GM19455 (cell line): ENCODE data around the gene SLC30A3.

Experiments used
- ATAC-seq: cut with Tn5 transposase; IDR thresholded peaks from one replicate; pipeline ENCODE4 v1.9.1; 2021; ENCODE audit not compliant: unreplicated experiment

The SLC30A3 gene

DNA sequence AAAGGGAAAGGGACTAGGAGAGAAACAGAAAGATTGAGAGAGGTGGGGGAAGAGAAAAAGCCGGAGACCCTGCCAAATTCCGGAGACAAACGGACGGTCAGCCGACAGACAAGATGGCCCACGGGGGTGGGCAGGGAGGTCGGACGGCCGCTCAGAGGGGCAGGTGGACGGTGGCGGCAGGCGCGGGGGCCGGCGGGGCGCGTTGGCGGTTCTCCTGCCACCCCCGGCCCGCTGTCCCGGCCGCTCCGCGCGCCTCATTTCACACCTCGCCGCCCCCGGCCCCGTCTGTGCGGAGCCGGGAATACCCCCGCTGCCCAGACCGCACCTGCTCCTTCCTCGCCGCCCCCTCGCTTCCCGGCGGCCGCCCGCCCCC is 935 bp downstream of the SLC30A3 start:
- ATAC-seq, result no peak

DNA sequence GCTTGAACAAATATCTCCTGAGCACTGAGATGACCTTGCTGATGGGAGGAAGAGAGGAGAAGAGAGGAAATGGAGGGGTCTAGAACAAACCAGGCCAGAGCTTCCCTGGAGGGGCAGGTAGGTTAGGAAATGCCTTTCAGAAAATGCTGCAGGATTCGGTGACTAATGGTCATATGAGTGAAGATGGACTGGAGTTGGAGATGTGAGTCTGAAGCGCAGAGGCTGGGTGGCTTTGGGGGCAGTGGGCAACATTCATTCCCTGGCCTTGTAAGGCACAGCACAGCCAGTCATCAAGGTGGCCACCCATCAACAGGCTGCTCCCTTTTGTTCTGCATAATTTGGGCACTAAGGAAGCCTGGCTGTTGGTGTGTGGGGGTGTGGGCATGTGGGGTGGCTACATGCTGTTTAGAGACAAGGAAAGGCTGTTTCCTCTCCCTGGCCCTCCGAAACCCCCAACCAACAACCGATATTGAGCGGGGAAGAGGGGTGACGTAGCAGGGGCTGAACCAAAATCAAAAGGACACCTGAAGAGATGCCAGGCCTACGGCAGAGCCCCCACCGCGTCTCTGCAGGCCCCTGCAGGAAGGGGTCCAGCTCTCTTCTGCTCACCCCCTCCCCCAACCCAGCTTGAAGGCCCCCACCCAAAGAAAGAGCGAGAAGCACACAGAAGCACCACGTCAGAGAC is 1.5 kb downstream of the SLC30A3 start:
- ATAC-seq, result no peak

DNA sequence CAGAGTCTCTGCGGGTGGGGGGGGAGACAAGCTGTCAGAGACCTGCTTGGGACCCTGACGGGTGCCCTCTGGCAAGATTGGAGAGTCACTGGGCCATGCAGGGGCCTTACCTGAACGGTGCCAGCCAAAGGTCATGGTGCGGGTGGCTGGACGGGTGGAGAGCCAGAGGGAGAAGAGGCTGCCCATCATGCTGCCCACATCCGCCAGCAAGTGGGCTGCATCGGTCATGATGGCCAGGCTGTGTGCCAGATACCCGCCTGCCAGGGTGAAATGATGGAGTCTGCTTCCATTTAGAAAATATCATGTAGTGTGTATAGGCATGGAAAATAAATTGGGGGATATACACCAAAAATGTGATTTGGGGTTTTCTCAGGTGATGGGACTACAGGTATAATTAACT is 4.8 kb downstream of the SLC30A3 start:
- ATAC-seq, result no peak

DNA sequence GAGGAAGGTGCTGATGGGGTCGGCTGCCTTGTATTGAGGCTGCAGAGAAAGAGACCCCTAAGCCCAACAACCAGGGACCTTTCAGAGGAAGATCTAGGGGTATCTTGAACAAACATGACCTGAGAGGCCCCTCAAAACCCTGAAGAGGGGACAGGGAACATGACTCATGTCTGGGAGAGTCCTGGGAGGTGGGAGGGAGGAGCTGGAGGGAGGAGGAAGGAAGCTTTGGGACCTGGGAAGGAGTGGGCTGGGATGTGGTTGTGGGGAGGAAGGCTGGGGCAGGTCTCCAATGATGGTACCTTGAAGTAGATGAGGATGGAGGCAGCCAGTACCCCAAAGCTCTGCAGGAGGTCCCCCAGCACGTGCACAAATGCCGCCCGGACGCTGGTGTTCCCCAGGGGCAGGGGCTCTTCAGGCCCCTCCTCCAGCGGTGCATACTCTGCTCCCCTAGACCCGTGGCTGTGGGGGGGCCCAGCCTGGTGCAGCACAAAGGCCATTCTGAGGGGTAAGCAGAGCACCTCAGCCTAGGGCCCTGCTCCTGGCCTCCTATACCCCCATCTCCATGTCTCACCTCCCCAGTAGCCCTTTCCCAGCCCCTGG is 5.9 kb downstream of the SLC30A3 start:
- no peak for ATAC-seq

DNA sequence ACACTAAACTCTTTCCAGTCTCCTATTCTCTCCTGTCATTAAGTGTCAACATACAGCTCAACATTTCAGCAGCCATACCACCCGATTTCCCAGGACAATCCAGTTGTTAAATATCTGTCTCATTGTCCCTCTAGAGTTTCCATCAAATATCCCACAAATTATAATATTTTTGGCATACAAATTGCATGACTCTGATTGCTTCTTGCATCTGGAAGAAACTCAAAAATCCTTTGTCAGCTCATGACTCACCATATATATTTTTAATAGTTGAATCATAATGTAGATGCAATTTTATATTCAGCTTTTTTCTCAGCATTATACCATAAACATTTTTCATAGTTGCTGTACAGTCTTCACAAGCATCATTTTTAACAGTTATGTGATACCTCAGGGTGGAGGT is 7.2 kb downstream of the SLC30A3 start:
- ATAC-seq, result no peak

DNA sequence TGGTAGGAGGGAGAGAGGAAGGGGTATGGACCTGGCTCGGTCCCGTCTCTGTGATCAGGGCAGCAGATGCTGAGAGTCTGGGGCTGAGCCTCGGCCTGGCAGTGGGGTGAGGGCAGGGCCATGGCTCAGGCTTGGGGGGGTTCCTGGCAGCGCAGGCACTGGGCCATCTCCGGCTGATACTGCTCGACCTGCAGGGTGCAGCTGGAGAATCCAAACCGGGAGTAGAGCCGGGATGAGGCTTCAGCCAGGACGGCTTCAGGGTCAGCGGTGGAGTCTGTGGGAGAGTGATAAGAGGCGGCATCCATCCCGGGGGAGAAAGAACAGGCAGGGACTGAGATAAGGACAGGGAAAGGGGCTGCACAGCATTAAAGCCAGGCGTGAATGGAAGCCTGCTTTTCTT is 7.7 kb downstream of the SLC30A3 start:
- no peak for ATAC-seq

DNA sequence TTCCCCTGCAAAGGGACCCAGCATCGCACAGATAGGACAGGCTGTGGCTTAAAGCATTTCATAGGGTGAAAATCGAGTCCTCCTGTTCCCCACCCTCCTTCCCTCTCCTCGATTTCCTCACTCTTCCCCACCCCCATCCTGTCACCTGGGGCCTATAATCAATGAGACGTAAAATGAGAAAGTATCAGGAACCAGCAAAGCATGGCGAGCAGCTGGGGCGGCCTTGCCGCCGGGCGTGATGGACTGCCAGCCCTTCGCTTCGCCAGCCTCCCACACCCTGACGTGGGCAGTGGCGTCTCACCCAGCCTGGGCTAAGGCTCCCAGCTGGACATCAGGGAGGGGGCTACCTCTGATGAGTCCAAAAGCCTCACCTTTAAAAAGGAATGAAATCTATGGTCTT is 11.1 kb downstream of the SLC30A3 start:
- ATAC-seq, result no peak

DNA sequence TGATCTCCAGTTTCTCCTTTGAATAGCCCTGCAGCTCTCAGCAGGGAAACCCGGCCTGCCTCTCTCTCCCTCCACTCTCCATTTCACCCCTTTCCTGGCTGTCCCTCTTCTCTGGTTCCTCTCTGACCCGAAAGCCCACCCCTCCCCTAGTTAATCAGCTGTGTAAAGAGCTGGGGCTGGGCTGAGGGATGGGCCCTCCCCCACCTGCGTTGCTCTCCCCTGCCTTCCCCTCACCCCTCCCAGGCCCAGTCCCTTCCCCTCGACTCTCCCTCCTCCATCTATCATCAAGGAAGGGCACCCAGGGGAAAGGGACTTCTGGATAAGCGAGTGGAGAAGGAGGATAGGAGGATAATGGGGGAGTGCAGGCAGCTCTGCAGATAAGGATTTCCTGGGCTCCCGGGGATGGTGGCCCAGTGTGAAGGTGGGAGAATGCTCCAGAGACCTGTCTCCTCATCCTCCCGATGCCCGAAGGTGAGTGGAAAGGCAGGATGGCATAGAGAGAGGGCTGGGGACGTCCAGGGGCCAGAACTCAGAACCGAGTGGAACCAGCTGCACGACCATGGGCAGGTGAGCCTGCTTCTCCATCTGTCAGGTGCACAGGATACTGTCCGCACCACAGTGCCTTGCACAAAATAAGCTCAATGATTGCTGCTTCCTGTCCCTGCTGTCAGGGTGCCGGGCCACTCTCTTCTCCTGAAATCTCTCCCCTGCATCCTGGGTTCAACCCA is 12.0 kb downstream of the SLC30A3 start:
- no peak for ATAC-seq

DNA sequence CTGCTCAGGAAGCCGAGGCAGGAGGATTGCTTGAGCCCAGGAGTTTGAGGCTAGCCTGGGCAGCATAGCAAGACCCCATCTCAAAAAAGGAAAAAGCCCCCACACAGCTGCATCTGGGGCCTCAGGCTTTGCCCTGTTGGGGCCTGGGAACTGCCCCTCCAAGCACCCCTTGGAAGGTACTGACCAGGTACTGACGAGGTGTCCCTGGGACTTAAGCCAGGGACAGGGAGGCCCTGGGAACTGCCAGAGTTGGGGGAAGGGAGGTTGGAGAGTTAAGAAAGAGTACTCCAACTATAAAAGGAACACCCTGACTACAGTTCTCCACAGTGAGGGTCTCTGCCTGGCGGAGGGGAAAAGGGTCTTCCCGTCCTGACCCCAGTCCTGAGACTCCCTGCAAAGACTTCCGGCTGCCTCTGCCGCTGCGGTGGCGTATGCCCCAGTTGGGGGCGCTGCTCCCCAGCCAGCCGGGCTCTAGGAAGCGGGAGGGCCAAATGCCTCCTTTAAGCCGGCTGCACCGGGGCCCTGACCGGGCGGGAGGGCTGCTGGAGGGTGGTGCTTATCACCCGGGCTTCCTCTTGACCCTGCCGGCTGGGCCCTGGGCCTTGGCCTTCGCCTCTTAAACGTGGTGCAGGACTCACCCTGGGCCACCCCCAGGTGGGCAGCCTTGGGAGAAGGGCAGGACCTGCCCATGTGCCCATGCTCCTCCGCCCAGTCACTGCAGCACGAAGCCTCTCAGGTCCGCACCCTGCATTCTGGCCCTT is 12.8 kb downstream of the SLC30A3 start:
- ATAC-seq, result no peak

DNA sequence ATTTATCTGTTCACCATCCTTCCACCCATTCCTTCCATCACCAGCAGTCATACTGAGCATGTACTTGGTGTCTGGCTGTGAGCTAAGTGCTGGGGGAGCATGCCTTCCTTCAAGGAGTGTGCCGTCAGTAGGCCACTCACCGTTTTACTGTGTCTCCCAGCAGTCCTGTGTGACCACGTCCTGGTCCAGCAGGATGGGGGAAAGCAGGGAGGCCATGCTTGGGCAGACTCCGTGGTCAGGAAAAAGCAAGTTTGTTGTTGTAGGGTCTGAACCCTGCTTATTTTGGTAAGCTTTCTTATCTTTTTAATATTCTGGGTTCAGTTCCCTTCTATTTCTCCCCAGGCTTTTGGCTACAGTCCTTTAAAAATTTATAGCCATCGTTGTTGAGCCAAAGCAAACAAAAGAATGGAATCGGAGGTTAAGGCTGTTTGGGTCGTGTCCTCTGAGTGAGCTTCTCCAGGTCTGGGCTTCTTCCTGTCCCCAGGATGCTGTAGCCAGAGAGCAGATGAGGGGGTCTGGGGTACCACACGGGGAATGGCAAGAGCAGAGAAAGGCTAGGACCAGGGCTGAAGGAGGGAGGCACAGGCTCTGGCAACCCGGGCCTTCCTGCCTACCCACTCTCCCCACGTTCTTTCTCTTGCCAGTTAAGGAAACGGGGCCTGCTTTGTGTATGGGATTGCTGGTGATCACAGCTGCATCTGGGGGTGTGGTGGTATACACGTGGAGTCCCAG is 13.5 kb downstream of the SLC30A3 start:
- ATAC-seq, result no peak

DNA sequence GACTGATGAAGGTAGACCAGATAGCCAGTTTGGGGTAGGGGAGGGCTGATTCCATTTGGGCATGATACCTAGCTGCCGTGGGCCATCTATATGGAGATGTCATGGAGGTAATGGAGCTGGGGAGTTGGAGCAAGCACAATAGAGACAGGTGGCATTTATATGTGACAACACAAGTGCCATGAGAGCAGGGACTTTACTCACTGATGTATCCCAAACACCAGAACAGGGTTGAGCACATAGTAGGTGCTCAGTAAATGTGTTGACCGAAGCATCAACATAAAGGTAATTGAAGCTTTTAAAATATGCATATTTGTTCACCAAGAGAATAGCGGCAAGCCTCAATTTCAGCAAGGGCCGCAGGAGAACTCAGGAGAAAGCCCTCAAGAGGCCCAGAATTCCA is 15.0 kb downstream of the SLC30A3 start:
- no peak for ATAC-seq

DNA sequence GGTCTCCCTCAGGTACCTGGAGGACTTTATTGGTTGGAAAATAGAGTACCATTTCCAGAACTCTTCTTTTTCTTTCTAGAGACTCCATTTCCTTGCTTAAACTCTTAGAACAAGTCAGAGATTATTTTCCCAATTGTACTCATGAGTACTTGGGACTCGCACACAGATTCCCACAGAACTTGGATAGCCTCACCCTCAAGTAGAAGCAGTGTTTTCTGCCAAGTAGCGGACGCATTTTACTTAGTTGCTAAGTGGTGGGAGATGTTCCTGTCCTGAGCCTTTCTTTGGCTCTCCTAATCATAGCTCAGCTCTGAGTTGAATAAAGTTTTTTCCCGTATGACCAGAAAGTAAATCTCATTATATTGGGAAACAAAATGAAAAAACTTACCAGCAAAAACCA is 17.2 kb downstream of the SLC30A3 start:
- ATAC-seq, result no peak

DNA sequence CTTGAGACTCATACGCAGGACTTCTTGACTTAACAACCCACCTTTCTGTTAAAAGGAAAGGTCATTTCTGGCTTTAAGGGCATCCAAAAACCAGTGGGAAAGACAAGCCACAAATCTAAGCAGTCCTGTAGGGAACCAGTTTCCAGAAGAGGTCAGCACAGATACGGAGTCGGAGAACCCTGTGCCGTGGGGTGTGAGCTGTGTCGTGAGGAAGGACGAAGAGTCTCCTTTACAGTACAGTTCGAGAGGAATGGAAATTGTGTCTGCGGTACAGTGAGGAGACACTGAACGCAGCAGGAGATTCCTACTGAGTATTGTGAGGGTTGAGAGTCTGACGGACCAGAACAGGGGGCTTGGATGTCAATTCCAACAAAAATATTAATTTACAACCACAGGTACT is 17.7 kb downstream of the SLC30A3 start:
- no peak for ATAC-seq

DNA sequence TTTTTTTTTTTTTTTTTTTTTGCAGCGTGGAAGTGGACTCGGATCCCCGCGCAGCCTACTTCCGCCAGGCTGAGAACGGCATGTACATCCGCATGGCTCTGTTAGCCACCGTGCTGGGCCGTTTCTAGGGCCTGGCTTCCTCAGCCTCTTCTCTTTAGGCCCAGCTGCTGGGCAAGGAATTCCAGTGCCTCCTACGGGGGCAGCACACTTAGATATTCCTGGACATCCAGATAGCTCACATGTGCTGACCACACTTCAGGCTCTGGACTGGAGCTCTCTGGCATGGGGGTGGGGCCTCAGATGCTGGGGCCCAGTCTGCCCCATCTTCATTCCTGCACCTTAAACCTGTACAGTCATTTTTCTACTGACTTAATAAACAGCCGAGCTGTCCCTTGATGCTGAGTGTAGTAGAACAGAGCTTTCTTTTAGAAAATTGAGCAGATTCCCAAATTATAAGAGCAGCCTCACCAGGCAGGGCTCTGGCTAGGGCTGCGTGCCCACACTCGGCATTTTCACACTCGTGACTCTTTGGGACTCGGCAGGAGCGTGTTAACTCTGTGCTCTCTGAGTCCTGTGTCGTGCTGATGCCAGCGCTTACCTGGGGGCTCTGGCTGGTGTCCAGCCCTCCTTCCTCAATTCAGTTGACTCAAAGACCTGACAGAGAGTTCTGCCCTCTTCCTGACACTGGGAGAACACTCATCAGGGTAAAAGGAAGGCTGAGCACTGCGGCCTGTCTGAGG is 19.3 kb downstream of the SLC30A3 start:
- no peak for ATAC-seq

DNA sequence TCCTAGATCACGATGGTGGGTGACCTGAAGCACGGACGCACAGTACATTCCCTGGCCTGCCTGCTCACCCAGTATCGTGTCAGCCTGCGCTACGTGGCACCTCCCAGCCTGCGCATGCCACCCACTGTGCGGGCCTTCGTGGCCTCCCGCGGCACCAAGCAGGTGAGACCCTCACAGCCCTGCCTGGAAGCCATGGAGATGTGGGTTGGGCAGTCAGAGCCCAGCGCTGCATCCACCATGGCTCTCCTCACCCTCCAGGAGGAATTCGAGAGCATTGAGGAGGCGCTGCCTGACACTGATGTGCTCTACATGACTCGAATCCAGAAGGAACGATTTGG is 20.3 kb downstream of the SLC30A3 start:
- ATAC-seq, result no peak

DNA sequence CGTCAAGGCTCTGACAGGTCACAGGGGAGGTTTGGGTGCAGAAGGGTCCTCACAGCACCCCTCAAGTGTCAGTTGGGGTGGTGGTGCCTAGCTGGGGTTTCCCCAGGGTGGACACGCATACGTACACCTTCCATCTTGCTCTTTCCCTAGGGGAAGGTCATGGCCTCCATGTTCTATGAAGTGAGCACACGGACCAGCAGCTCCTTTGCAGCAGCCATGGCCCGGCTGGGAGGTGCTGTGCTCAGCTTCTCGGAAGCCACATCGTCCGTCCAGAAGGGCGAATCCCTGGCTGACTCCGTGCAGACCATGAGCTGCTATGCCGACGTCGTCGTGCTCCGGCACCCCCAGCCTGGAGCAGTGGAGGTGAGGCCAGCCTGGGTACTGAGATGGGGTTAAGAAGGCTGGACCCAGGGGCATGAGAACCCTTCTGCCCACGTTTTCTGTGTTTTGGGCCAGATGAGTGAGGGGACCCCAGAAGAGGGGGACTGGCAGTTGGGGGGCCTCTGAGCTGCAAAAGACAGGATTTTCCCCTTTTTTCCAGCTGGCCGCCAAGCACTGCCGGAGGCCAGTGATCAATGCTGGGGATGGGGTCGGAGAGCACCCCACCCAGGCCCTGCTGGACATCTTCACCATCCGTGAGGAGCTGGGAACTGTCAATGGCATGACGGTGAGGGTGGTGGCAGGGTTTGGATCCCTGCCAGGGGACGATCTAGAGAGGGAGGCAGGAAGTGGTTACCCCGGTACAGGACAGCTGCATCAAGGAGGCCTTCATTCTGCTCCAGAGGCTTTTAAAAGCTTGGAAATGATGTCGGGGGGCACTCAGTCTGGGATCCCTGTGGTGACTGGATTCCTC is 20.9 kb downstream of the SLC30A3 start:
- no peak for ATAC-seq

DNA sequence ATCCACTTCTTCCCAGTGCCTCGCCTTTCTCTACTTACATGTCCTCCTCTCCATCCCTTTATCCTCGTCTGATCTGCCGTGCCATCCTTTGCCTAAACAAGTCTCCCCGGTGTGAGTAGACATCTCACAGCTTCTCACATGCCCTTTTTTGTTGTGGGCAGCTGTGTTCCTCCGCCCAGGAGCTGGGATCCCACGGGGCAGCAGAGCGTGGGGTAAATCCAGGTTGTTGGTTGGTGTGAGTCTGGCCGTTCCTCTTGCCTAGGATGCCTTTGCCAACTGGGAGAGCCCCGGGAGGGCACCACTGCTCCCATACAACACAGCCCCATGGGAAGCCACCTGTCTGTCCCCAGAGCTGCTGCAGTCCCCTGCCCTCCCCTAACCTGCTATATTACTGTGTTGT is 22.4 kb downstream of the SLC30A3 start:
- ATAC-seq, result no peak

DNA sequence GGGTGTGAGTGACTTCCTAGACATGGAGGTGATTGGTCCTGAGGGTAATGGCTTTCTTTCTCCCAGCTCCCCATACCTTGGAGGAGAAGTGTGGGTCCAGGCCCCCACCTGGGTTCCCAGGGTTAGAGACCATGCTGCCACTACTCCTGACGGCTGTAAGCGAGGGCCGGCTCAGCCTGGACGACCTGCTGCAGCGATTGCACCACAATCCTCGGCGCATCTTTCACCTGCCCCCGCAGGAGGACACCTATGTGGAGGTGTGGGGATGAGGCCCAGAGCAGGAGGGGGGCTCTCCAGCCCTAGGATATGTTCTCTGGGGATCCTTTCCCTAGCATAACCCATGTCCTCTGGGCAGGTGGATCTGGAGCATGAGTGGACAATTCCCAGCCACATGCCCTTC is 23.9 kb downstream of the SLC30A3 start:
- ATAC-seq, result no peak

DNA sequence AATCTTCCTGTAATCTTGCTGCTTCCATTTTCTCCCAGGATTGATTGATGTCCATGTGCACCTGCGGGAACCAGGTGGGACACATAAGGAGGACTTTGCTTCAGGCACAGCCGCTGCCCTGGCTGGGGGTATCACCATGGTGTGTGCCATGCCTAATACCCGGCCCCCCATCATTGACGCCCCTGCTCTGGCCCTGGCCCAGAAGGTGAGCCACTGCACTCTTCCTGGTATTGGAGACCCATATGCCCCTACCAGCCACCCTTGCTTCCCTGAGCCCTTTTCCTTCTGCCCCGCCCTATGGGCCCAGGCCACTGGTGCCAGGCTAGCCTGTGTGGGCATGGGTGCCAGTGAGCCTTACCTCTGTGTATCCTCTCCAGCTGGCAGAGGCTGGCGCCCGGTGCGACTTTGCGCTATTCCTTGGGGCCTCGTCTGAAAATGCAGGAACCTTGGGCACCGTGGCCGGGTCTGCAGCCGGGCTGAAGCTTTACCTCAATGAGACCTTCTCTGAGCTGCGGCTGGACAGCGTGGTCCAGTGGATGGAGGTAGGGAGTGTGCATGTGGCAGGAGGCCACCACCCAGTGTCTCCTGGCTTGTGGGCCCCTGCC is 25.4 kb downstream of the SLC30A3 start:
- no peak for ATAC-seq
